ENCODE data around the gene CHAD.
"Not testable (repeated sequence)": the region's sequence is repeated elsewhere in the genome, so short reads cannot be mapped to it uniquely, and the experiment has no call there.

CHAD gene

GRCh38 chr17:50475362-50475761 is 6.7 kb upstream of the CHAD start:
- Histone ChIP-seq H3K9ac (ENCODE audit: low read depth in 1 of 2, low read length in 2 of 2) (no peak overlapping the region), H3K36me3 (ENCODE audit: control insufficient read depth in 1 of 2, insufficient read depth in 2 of 2, low read length in 2 of 2) (peaks cover 11 to 25% of the 10 kb centered on the region in 2 donors), H3K4me1 (ENCODE audit: control insufficient read depth in 1 of 2, insufficient read depth in 2 of 2, low read length in 2 of 2) (peaks cover 20 to 24% of the 10 kb centered on the region in 2 donors), H3K27me3 (ENCODE audit: control insufficient read depth in 1 of 2, insufficient read depth in 2 of 2, low read length in 2 of 2) (no peaks in the 10 kb centered on the region), H3K27ac (ENCODE audit: low read depth, low read length) (no peak overlapping the region), H3K4me3 (ENCODE audit: low read depth in 1 of 2, low read length in 2 of 2) (no peak overlapping the region), H3K9me3 (ENCODE audit: control insufficient read depth in 1 of 2, low read length in 2 of 2) (no peaks in the 10 kb centered on the region)

DNA sequence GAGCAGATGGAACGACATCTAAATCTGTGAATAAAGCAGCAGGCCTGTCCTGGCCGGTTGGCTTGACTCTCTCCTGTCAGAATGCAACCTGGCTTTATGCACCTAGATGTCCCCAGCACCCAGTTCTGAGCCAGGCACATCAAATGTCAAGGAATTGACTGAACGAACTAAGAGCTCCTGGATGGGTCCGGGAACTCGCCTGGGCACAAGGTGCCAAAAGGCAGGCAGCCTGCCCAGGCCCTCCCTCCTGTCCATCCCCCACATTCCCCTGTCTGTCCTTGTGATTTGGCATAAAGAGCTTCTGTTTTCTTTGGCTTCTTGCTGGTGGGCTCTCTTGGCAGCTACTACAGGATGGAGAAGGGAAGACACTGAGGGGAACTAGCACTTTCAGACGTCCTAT is 5.8 kb upstream of the CHAD start:
- H3K9ac ChIP-seq (ENCODE audit: low read depth in 1 of 2, low read length in 2 of 2), result no peak overlapping the region
- H3K27me3 ChIP-seq (ENCODE audit: control insufficient read depth in 1 of 2, insufficient read depth in 2 of 2, low read length in 2 of 2), result no peaks in the 10 kb centered on the region
- no peak overlapping the region for H3K27ac ChIP-seq (ENCODE audit: low read depth, low read length)
- H3K9me3 ChIP-seq (ENCODE audit: control insufficient read depth in 1 of 2, low read length in 2 of 2), result no peaks in the 10 kb centered on the region
- peaks cover 11 to 25% of the 10 kb centered on the region in 2 donors for H3K36me3 ChIP-seq (ENCODE audit: control insufficient read depth in 1 of 2, insufficient read depth in 2 of 2, low read length in 2 of 2)
- no peak overlapping the region for H3K4me3 ChIP-seq (ENCODE audit: low read depth in 1 of 2, low read length in 2 of 2)
- H3K4me1 ChIP-seq (ENCODE audit: control insufficient read depth in 1 of 2, insufficient read depth in 2 of 2, low read length in 2 of 2), result peaks cover 19 to 25% of the 10 kb centered on the region in 2 donors

DNA sequence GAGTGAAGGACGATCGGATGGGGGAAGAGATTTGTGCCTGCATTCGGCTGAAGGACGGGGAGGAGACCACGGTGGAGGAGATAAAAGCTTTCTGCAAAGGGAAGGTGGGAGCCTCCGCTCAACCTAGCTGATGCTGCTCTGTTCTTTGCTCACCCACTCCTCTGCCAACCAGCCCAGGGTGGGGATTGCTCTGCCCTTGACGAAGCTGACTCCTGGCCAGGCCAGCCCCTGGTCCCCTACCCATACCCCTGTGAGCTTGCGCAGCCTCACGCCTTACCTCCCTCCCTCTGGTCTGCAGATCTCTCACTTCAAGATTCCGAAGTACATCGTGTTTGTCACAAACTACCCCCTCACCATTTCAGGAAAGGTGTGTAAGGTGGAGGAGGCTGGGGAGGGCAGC is 5.2 kb upstream of the CHAD start:
- no peak overlapping the region for H3K27ac ChIP-seq (ENCODE audit: low read depth, low read length)

GRCh38 chr17:50472761-50473161 is 4.1 kb upstream of the CHAD start:
- Histone ChIP-seq H3K4me1 (ENCODE audit: control insufficient read depth in 1 of 2, insufficient read depth in 2 of 2, low read length in 2 of 2) (peaks cover 17 to 19% of the 10 kb centered on the region in 2 donors), H3K36me3 (ENCODE audit: control insufficient read depth in 1 of 2, insufficient read depth in 2 of 2, low read length in 2 of 2) (peaks cover 11 to 25% of the 10 kb centered on the region in 2 donors)
- not testable (repeated sequence) for H3K27ac ChIP-seq (ENCODE audit: low read depth, low read length); H3K9me3 ChIP-seq (ENCODE audit: control insufficient read depth in 1 of 2, low read length in 2 of 2); H3K4me3 ChIP-seq (ENCODE audit: low read depth in 1 of 2, low read length in 2 of 2); H3K9ac ChIP-seq (ENCODE audit: low read depth in 1 of 2, low read length in 2 of 2); H3K27me3 ChIP-seq (ENCODE audit: control insufficient read depth in 1 of 2, insufficient read depth in 2 of 2, low read length in 2 of 2)

More for the DNA sequence above, 5.2 kb upstream of the CHAD start:
- Histone ChIP-seq H3K27me3 (ENCODE audit: control insufficient read depth in 1 of 2, insufficient read depth in 2 of 2, low read length in 2 of 2) (no peaks in the 10 kb centered on the region), H3K4me3 (ENCODE audit: low read depth in 1 of 2, low read length in 2 of 2) (no peak overlapping the region), H3K9me3 (ENCODE audit: control insufficient read depth in 1 of 2, low read length in 2 of 2) (no peaks in the 10 kb centered on the region), H3K36me3 (ENCODE audit: control insufficient read depth in 1 of 2, insufficient read depth in 2 of 2, low read length in 2 of 2) (peaks cover 11 to 25% of the 10 kb centered on the region in 2 donors), H3K9ac (ENCODE audit: low read depth in 1 of 2, low read length in 2 of 2) (no peak overlapping the region), H3K4me1 (ENCODE audit: control insufficient read depth in 1 of 2, insufficient read depth in 2 of 2, low read length in 2 of 2) (peaks cover 20 to 24% of the 10 kb centered on the region in 2 donors)

DNA sequence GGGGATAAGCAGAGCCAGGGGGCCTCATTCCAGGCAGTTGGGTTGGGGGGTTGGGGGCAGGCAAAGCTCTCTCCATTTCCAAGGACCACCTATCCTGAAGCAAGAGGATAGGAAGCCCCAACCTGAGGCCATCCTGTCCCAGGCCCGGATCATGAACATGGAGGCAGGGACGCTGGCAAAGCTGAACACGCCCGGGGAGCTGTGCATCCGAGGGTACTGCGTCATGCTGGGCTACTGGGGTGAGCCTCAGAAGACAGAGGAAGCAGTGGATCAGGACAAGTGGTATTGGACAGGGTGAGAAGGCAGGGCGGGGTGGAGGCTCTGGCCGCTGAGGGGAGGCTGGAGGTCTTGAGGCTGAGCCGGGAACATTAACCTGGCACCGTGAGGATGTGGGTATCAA is 3.6 kb upstream of the CHAD start:
- Histone ChIP-seq H3K4me3 (ENCODE audit: low read depth in 1 of 2, low read length in 2 of 2) (no peak overlapping the region), H3K4me1 (ENCODE audit: control insufficient read depth in 1 of 2, insufficient read depth in 2 of 2, low read length in 2 of 2) (peaks cover 18 to 19% of the 10 kb centered on the region in 2 donors), H3K9me3 (ENCODE audit: control insufficient read depth in 1 of 2, low read length in 2 of 2) (no peaks in the 10 kb centered on the region), H3K27me3 (ENCODE audit: control insufficient read depth in 1 of 2, insufficient read depth in 2 of 2, low read length in 2 of 2) (peaks cover 7 to 9% of the 10 kb centered on the region in 2 donors), H3K27ac (ENCODE audit: low read depth, low read length) (no peak overlapping the region), H3K9ac (ENCODE audit: low read depth in 1 of 2, low read length in 2 of 2) (no peak overlapping the region), H3K36me3 (ENCODE audit: control insufficient read depth in 1 of 2, insufficient read depth in 2 of 2, low read length in 2 of 2) (peaks cover 11 to 25% of the 10 kb centered on the region in 2 donors)

DNA sequence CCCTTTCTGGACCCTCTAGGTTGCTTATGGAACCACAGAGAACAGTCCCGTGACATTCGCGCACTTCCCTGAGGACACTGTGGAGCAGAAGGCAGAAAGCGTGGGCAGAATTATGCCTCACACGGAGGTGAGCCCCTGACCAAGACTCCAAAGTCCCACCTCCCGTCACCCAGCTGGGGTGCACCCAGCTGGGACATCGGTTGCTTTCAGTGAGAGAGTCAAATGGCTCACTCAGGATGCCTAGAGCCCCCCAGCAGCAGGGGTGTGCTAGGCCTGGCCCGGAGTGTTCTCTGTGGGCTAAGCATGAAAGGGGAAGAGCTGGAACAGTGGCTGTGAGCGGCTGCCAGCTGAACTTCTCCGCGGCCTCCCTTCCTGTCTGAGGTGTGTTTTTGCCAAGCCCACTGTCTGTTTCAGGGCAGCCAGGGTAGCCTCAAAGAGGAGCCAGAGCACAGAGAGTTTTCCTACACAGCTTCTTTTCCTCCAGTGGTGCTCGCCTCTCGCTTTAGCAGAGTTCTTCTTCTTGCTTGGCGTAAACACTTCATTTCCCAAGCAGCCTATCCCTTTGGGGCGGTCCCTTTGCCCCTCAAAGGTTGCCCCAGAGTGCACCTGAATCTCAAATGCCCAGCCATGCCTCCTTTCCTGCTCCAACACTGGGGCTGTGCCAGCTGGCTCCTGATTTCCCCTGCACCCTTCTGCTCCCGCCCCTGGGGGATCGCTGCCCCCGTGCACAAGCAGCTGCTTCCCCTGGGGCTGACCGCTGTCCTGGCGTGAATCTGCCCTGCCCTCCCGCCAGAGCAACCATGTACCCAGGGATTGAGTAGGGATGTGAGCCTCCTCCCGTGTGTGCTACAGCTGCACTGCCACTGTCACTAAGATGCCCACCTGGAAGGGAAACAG is 2.6 kb upstream of the CHAD start:
- Histone ChIP-seq H3K4me3 (ENCODE audit: low read depth in 1 of 2, low read length in 2 of 2) (no peak overlapping the region), H3K27me3 (ENCODE audit: control insufficient read depth in 1 of 2, insufficient read depth in 2 of 2, low read length in 2 of 2) (peaks cover 7 to 9% of the 10 kb centered on the region in 2 donors), H3K27ac (ENCODE audit: low read depth, low read length) (no peak overlapping the region), H3K4me1 (ENCODE audit: control insufficient read depth in 1 of 2, insufficient read depth in 2 of 2, low read length in 2 of 2) (peaks cover 25 to 29% of the 10 kb centered on the region in 2 donors), H3K36me3 (ENCODE audit: control insufficient read depth in 1 of 2, insufficient read depth in 2 of 2, low read length in 2 of 2) (peaks cover 11 to 25% of the 10 kb centered on the region in 2 donors), H3K9ac (ENCODE audit: low read depth in 1 of 2, low read length in 2 of 2) (no peak overlapping the region), H3K9me3 (ENCODE audit: control insufficient read depth in 1 of 2, low read length in 2 of 2) (no peaks in the 10 kb centered on the region)

- Histone ChIP-seq H3K9me3 (ENCODE audit: control insufficient read depth in 1 of 2, low read length in 2 of 2) (no peaks in the 10 kb centered on the region), H3K27ac (ENCODE audit: low read depth, low read length) (no peak overlapping the region), H3K27me3 (ENCODE audit: control insufficient read depth in 1 of 2, insufficient read depth in 2 of 2, low read length in 2 of 2) (peaks cover 7 to 9% of the 10 kb centered on the region in 2 donors), H3K4me1 (ENCODE audit: control insufficient read depth in 1 of 2, insufficient read depth in 2 of 2, low read length in 2 of 2) (peaks cover 30 to 32% of the 10 kb centered on the region in 2 donors), H3K4me3 (ENCODE audit: low read depth in 1 of 2, low read length in 2 of 2) (no peak overlapping the region), H3K9ac (ENCODE audit: low read depth in 1 of 2, low read length in 2 of 2) (no peak overlapping the region), H3K36me3 (ENCODE audit: control insufficient read depth in 1 of 2, insufficient read depth in 2 of 2, low read length in 2 of 2) (peaks cover 11 to 25% of the 10 kb centered on the region in 2 donors)
Observed at GRCh38 chr17:50470426-50470825, 1.7 kb upstream of the CHAD start.

DNA sequence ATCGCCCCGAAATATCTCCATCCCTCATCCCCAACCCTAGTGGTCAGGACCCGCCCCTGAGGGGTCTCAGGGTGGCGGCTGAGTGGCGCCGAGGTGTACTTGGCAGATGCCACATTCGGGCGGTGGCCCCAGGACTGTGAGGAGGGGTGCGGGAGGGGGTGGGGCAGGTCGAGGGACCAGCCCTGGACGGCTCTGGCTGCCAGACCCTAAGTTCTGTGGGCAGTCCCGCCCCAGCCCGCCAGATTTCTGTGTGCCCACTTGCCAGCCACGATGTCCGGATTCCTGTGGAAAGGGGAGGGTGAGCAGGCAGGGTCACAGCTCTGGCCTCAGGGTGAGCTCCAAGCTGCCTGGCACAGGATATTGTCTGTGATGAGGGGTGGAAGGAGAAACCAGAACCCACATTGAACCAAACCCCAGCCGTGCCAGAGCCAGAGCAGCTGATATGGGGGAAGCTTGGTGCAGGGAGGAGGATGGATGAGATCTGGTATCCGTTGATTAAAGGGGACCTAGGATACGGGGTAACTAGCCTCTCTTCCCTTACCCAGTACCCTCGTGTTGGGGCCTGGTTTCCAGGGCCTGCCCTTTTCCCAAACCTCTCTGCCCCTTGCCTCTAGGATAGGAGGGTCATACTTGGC is 1.1 kb upstream of the CHAD start:
- Histone ChIP-seq H3K27ac (ENCODE audit: low read depth, low read length) (no peak overlapping the region), H3K9me3 (ENCODE audit: control insufficient read depth in 1 of 2, low read length in 2 of 2) (no peaks in the 10 kb centered on the region), H3K4me3 (ENCODE audit: low read depth in 1 of 2, low read length in 2 of 2) (no peak overlapping the region), H3K9ac (ENCODE audit: low read depth in 1 of 2, low read length in 2 of 2) (no peak overlapping the region), H3K4me1 (ENCODE audit: control insufficient read depth in 1 of 2, insufficient read depth in 2 of 2, low read length in 2 of 2) (peaks cover 30 to 32% of the 10 kb centered on the region in 2 donors), H3K36me3 (ENCODE audit: control insufficient read depth in 1 of 2, insufficient read depth in 2 of 2, low read length in 2 of 2) (peaks cover 11 to 25% of the 10 kb centered on the region in 2 donors), H3K27me3 (ENCODE audit: control insufficient read depth in 1 of 2, insufficient read depth in 2 of 2, low read length in 2 of 2) (peaks cover 7 to 9% of the 10 kb centered on the region in 2 donors)

DNA sequence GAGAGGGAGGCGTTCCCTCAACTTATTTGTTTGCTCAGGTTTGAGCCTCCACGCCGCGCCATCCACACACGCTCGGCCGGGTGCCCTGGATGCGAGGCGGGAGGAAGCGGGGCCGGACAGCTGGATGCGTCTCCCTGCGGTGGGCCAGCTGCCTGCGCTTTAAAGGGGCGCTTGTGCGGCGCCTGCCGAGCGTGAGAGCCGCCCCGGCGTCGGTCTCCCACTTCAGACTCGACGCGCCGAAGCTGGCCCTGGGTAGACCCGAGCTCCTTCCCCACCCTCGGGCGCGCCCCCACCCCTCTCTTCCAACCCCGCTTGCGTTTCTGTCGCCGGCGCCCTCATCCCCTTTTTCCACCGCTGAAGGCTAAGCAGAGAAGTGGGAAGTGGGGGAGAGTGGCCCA is 527 bp upstream of the CHAD start:
- Histone ChIP-seq H3K4me1 (ENCODE audit: control insufficient read depth in 1 of 2, insufficient read depth in 2 of 2, low read length in 2 of 2) (peaks cover 30 to 32% of the 10 kb centered on the region in 2 donors), H3K9me3 (ENCODE audit: control insufficient read depth in 1 of 2, low read length in 2 of 2) (no peaks in the 10 kb centered on the region), H3K9ac (ENCODE audit: low read depth in 1 of 2, low read length in 2 of 2) (no peak overlapping the region), H3K27me3 (ENCODE audit: control insufficient read depth in 1 of 2, insufficient read depth in 2 of 2, low read length in 2 of 2) (peaks cover 7 to 9% of the 10 kb centered on the region in 2 donors), H3K27ac (ENCODE audit: low read depth, low read length) (no peak overlapping the region), H3K4me3 (ENCODE audit: low read depth in 1 of 2, low read length in 2 of 2) (peak overlapping the region; percentile 22 to 48), H3K36me3 (ENCODE audit: control insufficient read depth in 1 of 2, insufficient read depth in 2 of 2, low read length in 2 of 2) (peaks cover 11 to 25% of the 10 kb centered on the region in 2 donors)

GRCh38 chr17:50467855-50468303 is 801 bp downstream of the CHAD start:
- H3K36me3 ChIP-seq (ENCODE audit: control insufficient read depth in 1 of 2, insufficient read depth in 2 of 2, low read length in 2 of 2), result peaks cover 11 to 27% of the 10 kb centered on the region in 2 donors
- no peaks in the 10 kb centered on the region for H3K9me3 ChIP-seq (ENCODE audit: control insufficient read depth in 1 of 2, low read length in 2 of 2)
- H3K27me3 ChIP-seq (ENCODE audit: control insufficient read depth in 1 of 2, insufficient read depth in 2 of 2, low read length in 2 of 2), result peaks cover 7 to 9% of the 10 kb centered on the region in 2 donors
- H3K27ac ChIP-seq (ENCODE audit: low read depth, low read length), result no peak overlapping the region
- H3K4me3 ChIP-seq (ENCODE audit: low read depth in 1 of 2, low read length in 2 of 2), result peak overlapping the region in 1 of 2 donors; percentile 22
- peaks cover 30 to 32% of the 10 kb centered on the region in 2 donors for H3K4me1 ChIP-seq (ENCODE audit: control insufficient read depth in 1 of 2, insufficient read depth in 2 of 2, low read length in 2 of 2)
- no peak overlapping the region for H3K9ac ChIP-seq (ENCODE audit: low read depth in 1 of 2, low read length in 2 of 2)

Measured in duodenal mucosa (tissue), 2 donors.